Hepatocyte (in vitro differentiated cells): Measurements from ENCODE around the gene RNF39. TPM values are rescaled to one million over a fixed set of nuclear protein-coding genes. Genes with fewer than 3 reads are reported as not detected.

Experiments used
- DNase-seq: peaks from one replicate; pipeline ENCODE4 v3.0.0-alpha.2; 2016; ENCODE audit warnings: low spot score
- H2AFZ ChIP-seq: fragments of 200-600 bp; sonication (generic); 2 replicates; pipeline ENCODE4 v1.6.0; 2016; ENCODE audit warnings: antibody characterized with exemption, mild to moderate bottlenecking
- H3K27ac ChIP-seq: fragments of 200-600 bp; sonication (generic); 2 replicates; pipeline ENCODE4 v1.5.1; 2016; ENCODE audit warnings: mild to moderate bottlenecking
- H3K27me3 ChIP-seq: fragments of 200-600 bp; sonication (generic); 2 replicates; pipeline ENCODE4 v1.6.1; 2016
- H3K36me3 ChIP-seq: fragments of 200-600 bp; sonication (generic); replicated peaks from 2 replicates; pipeline ENCODE4 v1.5.1; 2016; ENCODE audit warnings: low read depth; ENCODE audit not compliant: insufficient read depth
- H3K4me1 ChIP-seq: fragments of 200-600 bp; sonication (generic); 2 replicates; pipeline ENCODE4 v1.5.1; 2016; ENCODE audit warnings: mild to moderate bottlenecking, moderate library complexity; ENCODE audit not compliant: insufficient read depth
- H3K4me2 ChIP-seq: fragments of 200-600 bp; sonication (generic); 2 replicates; pipeline ENCODE4 v1.6.0; 2016
- H3K4me3 ChIP-seq: fragments of 200-600 bp; sonication (generic); 2 replicates; pipeline ENCODE4 v1.5.1; 2016; ENCODE audit warnings: mild to moderate bottlenecking
- H3K79me2 ChIP-seq: fragments of 200-600 bp; sonication (generic); 2 replicates; pipeline ENCODE4 v1.6.0; 2017; ENCODE audit warnings: mild to moderate bottlenecking
- H3K9me2 ChIP-seq: fragments of 200-600 bp; sonication (generic); replicated peaks from 2 replicates; pipeline ENCODE4 v1.6.0; 2017; ENCODE audit warnings: mild to moderate bottlenecking; ENCODE audit not compliant: insufficient read depth
- H3K9me3 ChIP-seq: fragments of 200-600 bp; sonication (generic); 2 replicates; pipeline ENCODE4 v1.5.1; 2016; ENCODE audit warnings: low read depth, mild to moderate bottlenecking
- H4K20me1 ChIP-seq: fragments of 200-600 bp; sonication (generic); 2 replicates; pipeline ENCODE4 v1.6.0; 2016; ENCODE audit warnings: mild to moderate bottlenecking; ENCODE audit not compliant: insufficient read depth, poor library complexity, severe bottlenecking
- CTCF ChIP-seq: fragments of 200-600 bp; sonication (generic); IDR thresholded peaks from 2 replicates; pipeline ENCODE4 v1.5.1; 2016; ENCODE audit warnings: antibody characterized with exemption, mild to moderate bottlenecking; ENCODE audit not compliant: poor library complexity
- EZH2 ChIP-seq: fragments of 200-600 bp; sonication (generic); IDR thresholded peaks from 2 replicates; pipeline ENCODE4 v1.6.1; 2016; ENCODE audit warnings: antibody characterized with exemption, mild to moderate bottlenecking, borderline replicate concordance
- EZH2phosphoT487 ChIP-seq: fragments of 200-600 bp; sonication (generic); IDR thresholded peaks from one replicate; pipeline ENCODE4 v1.6.1; 2018; ENCODE audit warnings: antibody characterized with exemption, mild to moderate bottlenecking, low read depth, moderate library complexity; ENCODE audit not compliant: unreplicated experiment, severe bottlenecking
- WGBS: methylation state at CpG from one replicate; pipeline ENCODE4 v1.1.6; 2016; ENCODE audit warnings: low lambda C conversion rate; ENCODE audit errors: missing lambda C conversion rate; 5-methylcytosine and 5-hydroxymethylcytosine counted together
- polyA plus RNA-seq: library from polyadenylated mRNA; unstranded; fragments of >200 nt; fragmentation: Nextera tagmentation; extraction: Ambion mirVana; gene quantifications from 2 replicates; pipeline ENCODE4 v1.2.1, GENCODE V29; 2016
- total RNA-seq: library from RNA; depleted of rRNA; stranded (reverse); fragments of >200 nt; gene quantifications from 2 replicates; pipeline ENCODE4 v1.2.3, GENCODE V29; 2014

Gene RNF39
- total and polyA plus RNA-seq, 2 experiments from 2014 or later = 0.73 to 3.3 TPM

GRCh38 chr6:30075790-30076732 is 492 bp upstream of the RNF39 start:
- Histone ChIP-seq H3K36me3 (no peaks in the 10 kb centered on the region), H3K27me3 (peaks cover 88% of the 10 kb centered on the region), H3K9me2 (no peaks in the 10 kb centered on the region), H3K4me3 (peak overlapping the region; percentile 36), H3K9me3 (no peaks in the 10 kb centered on the region), H2AFZ (peak overlapping the region; percentile 46), H3K4me2 (peak overlapping the region; percentile 92), H3K4me1 (peaks cover 31% of the 10 kb centered on the region), H4K20me1 (no peaks in the 10 kb centered on the region), H3K27ac (peak overlapping the region; percentile 57), H3K79me2 (no peaks in the 10 kb centered on the region)
- 46% methylated on average over 16 of the region's 22 CpGs for WGBS
- peak; percentile 58 for DNase-seq
- TF ChIP-seq EZH2 (no peak), CTCF (peak; percentile 47)

GRCh38 chr6:30074331-30075093 is 1.1 kb downstream of the RNF39 start:
- Histone ChIP-seq H3K4me2 (peak overlapping the region; percentile 92), H3K9me2 (no peaks in the 10 kb centered on the region), H2AFZ (peak overlapping the region; percentile 46), H3K27ac (peak overlapping the region; percentile 49), H3K79me2 (no peaks in the 10 kb centered on the region), H3K4me1 (peaks cover 31% of the 10 kb centered on the region), H3K9me3 (no peaks in the 10 kb centered on the region), H3K4me3 (peak overlapping the region; percentile 36), H3K27me3 (peaks cover 100% of the 10 kb centered on the region), H4K20me1 (no peaks in the 10 kb centered on the region), H3K36me3 (no peaks in the 10 kb centered on the region)
- 5% methylated on average over 28 of the region's 37 CpGs for WGBS
- peak; percentile 51 for DNase-seq
- TF ChIP-seq EZH2phosphoT487 (peak; percentile 63), EZH2 (no peak), CTCF (no peak)

- H3K4me3 ChIP-seq = no peak overlapping the region
- 44% methylated on average over 7 of the region's 7 CpGs for WGBS
- TF ChIP-seq CTCF (no peak), EZH2 (no peak), EZH2phosphoT487 (no peak)
Measured at GRCh38 chr6:30073489-30074235, 1.9 kb downstream of the RNF39 start.

More at GRCh38 chr6:30073489-30074235, 1.9 kb downstream of the RNF39 start:
- H3K9me2 ChIP-seq = no peaks in the 10 kb centered on the region
- H3K27me3 ChIP-seq = peaks cover 92% of the 10 kb centered on the region
- no peak overlapping the region for H2AFZ ChIP-seq
- H3K4me1 ChIP-seq = peaks cover 31% of the 10 kb centered on the region
- DNase-seq = peak; percentile 35
- no peaks in the 10 kb centered on the region for H3K79me2 ChIP-seq
- H3K36me3 ChIP-seq = no peaks in the 10 kb centered on the region
- H3K9me3 ChIP-seq = no peaks in the 10 kb centered on the region
- peak overlapping the region; percentile 92 for H3K4me2 ChIP-seq
- H3K27ac ChIP-seq = peak overlapping the region; percentile 49
- H4K20me1 ChIP-seq = no peaks in the 10 kb centered on the region
